Mucosa of rectum (tissue), 2 donors: ENCODE data around the gene MAPKAP1.
A peak's percentile ranks its signal among the peaks of the same experiment; 100 is the strongest.

Experiments
- H3K27ac ChIP-seq, 2 donors: one replicate each; pipeline ENCODE4 v1.7.0; 2013; ENCODE audit warnings: inconsistent platforms in 2 of 2, low read depth in 2 of 2, low read length in 2 of 2
- H3K27me3 ChIP-seq, 2 donors: one replicate each; pipeline ENCODE4 v1.7.0; 2013; ENCODE audit warnings: low read length in 2 of 2; ENCODE audit not compliant: control insufficient read depth in 2 of 2, insufficient read depth in 2 of 2
- H3K36me3 ChIP-seq, 2 donors: one replicate each; pipeline ENCODE4 v1.7.0; 2013; ENCODE audit warnings: low read length in 2 of 2; ENCODE audit not compliant: control insufficient read depth in 2 of 2, insufficient read depth in 2 of 2
- H3K4me1 ChIP-seq, 2 donors: one replicate each; pipeline ENCODE4 v1.7.0; 2013; ENCODE audit warnings: low read length in 2 of 2, mild to moderate bottlenecking in 1 of 2; ENCODE audit not compliant: control insufficient read depth in 2 of 2, insufficient read depth in 2 of 2
- H3K4me3 ChIP-seq, 2 donors: one replicate each; pipeline ENCODE4 v1.7.0; 2013; ENCODE audit warnings: low read length in 2 of 2
- H3K9ac ChIP-seq, 2 donors: one replicate each; pipeline ENCODE4 v1.7.0; 2013; ENCODE audit warnings: low read length in 2 of 2, low read depth in 1 of 2, mild to moderate bottlenecking in 1 of 2
- H3K9me3 ChIP-seq, 2 donors: one replicate each; pipeline ENCODE4 v1.7.0; 2013; ENCODE audit warnings: low read length in 2 of 2; ENCODE audit not compliant: control insufficient read depth in 2 of 2
- donor health status: healthy.
- donor health status: Normal muscosa, but diverticular disease.

The MAPKAP1 gene

GRCh38 chr9:125411171-125411756, 295.7 kb downstream of the MAPKAP1 start:
- Histone ChIP-seq H3K27ac (no peak overlapping the region), H3K9ac (no peak overlapping the region), H3K36me3 (no peaks in the 10 kb centered on the region), H3K4me3 (no peak overlapping the region), H3K27me3 (peaks cover 6 to 17% of the 10 kb centered on the region in 2 donors), H3K9me3 (no peaks in the 10 kb centered on the region), H3K4me1 (peaks cover 3 to 7% of the 10 kb centered on the region in 2 donors)

DNA sequence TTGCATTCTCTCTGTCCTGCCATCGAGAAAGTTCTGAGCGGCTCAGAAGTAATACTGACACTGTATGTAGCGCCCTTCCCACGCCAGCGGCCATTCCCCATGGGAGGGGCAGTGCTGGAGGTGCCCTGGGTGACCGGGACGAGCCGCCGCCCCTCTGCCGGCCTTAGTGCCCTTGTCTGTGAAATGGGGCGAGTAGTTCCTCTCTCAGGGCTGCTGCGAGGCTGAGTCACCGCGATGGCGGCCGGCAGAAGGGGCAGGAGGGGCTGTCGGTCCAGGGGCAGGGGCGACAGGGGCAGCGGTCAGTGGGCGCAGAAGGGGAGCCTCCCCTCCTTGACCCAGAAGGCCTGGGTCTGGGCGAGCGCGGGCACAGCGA, 296.5 kb downstream of the MAPKAP1 start:
- no peaks in the 10 kb centered on the region for H3K36me3 ChIP-seq
- no peak overlapping the region for H3K9ac ChIP-seq
- peaks cover 6 to 17% of the 10 kb centered on the region in 2 donors for H3K27me3 ChIP-seq
- H3K4me3 ChIP-seq: no peak overlapping the region
- H3K4me1 ChIP-seq: peaks cover 3 to 7% of the 10 kb centered on the region in 2 donors
- no peaks in the 10 kb centered on the region for H3K9me3 ChIP-seq
- no peak overlapping the region for H3K27ac ChIP-seq

DNA sequence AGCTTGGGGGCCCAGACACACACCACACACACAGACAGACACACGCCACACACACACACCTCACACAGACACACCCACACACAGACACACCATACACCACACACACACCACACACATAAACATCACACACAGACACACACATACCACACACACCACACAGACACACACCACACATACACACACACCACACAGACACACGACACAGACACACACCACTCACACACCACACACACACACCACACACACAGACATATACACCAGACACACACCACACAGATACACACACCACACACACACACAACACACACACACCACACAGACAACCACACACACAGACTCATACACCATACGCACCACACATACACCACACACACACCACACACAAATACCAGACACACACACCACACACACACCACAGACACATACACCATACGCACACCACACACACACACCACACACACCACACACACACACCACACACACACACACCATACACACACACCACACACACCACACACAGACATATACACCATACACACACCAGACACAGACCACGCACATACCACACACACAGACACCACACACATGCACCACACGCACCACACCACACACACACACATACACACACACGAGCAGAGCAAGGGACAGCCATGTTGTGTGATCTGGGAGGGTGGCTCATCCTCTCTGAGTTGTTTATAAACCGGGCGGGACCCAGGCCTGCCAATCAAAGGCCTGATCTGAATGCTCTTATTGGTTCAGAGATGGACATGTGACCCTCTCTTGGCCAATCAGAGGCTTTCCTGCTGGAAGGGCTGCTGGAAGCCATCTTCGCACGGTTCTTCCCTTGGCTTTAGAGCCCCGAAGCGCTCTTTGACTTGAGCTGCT, 297.1 kb downstream of the MAPKAP1 start:
- H3K36me3 ChIP-seq: no peaks in the 10 kb centered on the region
- peaks cover 6 to 17% of the 10 kb centered on the region in 2 donors for H3K27me3 ChIP-seq
- peaks cover 3 to 7% of the 10 kb centered on the region in 2 donors for H3K4me1 ChIP-seq
- H3K27ac ChIP-seq: no peak overlapping the region
- H3K4me3 ChIP-seq: no peak overlapping the region
- H3K9me3 ChIP-seq: no peaks in the 10 kb centered on the region
- no peak overlapping the region for H3K9ac ChIP-seq

GRCh38 chr9:125409217-125409636, 297.8 kb downstream of the MAPKAP1 start:
- Histone ChIP-seq H3K27me3 (peaks cover 6 to 17% of the 10 kb centered on the region in 2 donors), H3K9ac (no peak overlapping the region), H3K4me3 (no peak overlapping the region), H3K4me1 (peaks cover 3 to 7% of the 10 kb centered on the region in 2 donors), H3K27ac (no peak overlapping the region), H3K36me3 (no peaks in the 10 kb centered on the region), H3K9me3 (no peaks in the 10 kb centered on the region)

DNA sequence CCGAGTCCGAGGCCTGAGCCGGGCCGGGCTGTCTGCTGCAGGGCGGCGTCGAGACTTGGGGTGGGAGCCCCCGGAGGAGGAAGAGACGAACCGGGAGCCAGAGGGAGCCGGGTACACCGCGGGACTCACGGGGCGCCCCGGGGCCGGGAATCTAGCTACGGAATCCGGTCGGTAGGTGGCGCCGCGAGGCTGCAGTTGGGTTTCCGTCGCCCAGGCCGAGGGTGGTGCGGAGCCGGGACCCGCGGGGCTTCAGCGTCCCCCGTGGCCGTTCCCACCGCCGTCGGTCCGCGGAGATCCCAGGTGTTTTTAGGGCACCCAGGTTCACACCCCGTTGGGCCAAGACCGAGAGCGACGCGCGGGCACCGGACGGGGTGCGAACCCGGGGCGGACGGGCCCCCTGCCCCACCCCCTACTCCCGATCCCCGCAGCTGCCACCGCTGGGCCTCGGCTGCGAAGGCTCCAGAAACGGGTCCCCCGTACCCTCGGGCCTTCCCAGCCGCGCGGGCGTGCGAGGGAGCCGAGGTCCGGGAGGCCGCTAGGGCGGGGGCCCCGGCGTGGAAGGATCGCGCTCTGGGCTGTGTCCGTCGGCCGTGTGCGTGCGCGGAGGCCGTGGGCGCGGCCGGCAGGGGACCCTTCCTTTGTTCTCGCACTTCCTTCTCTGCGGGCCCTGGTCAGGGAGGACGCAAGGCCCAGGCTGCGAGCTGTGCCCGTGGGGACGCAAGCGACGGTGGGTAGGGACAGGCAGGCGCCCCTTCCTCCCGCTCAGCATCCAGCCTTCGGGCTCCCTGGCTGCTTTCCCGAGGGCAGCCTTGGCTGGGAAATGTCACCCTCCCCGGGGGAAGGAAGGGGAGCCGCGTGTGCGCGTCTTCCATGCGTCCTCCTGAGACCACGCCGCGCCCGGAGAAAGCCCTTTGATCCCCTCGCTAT, 298.8 kb downstream of the MAPKAP1 start:
- H3K4me1 ChIP-seq: peaks cover 3 to 7% of the 10 kb centered on the region in 2 donors
- H3K4me3 ChIP-seq: peak overlapping the region; percentile 59 to 63
- H3K36me3 ChIP-seq: no peaks in the 10 kb centered on the region
- H3K9me3 ChIP-seq: no peaks in the 10 kb centered on the region
- H3K27ac ChIP-seq: peak overlapping the region in 1 of 2 donors; percentile 9
- H3K9ac ChIP-seq: peak overlapping the region in 1 of 2 donors; percentile 53
- H3K27me3 ChIP-seq: peaks cover 6 to 17% of the 10 kb centered on the region in 2 donors

DNA sequence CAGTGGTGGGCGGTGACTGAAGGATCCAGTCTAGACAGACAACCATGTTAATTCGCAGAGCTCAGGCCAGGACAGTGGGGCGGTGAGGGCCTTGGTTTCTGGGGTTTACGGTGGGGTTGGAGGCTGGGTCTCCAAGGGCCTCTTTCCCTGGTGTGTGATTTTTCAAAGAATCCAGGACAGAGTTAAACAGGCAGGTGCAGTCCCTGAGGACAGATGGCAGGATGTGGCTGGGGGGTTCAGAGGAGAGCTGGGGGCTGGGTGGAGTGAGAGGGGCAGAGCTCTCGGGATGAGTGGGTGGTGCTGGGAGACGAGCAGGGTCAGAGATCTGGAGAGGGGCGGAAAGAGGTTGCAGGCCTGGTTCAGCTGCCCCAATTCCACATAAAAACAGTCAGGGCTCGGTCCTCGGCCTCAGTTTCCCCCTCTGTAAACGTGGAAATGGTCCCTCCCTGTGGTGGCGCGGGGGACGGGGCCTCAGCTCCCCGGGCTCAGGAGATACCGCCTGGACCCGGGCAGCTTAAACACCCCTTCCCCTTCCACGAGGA, 299.5 kb downstream of the MAPKAP1 start:
- H3K27me3 ChIP-seq: peaks cover 6 to 17% of the 10 kb centered on the region in 2 donors
- no peaks in the 10 kb centered on the region for H3K9me3 ChIP-seq
- peaks cover 3 to 7% of the 10 kb centered on the region in 2 donors for H3K4me1 ChIP-seq
- peak overlapping the region; percentile 41 to 59 for H3K4me3 ChIP-seq
- no peak overlapping the region for H3K27ac ChIP-seq
- H3K9ac ChIP-seq: peak overlapping the region in 1 of 2 donors; percentile 53
- H3K36me3 ChIP-seq: no peaks in the 10 kb centered on the region

- Histone ChIP-seq H3K4me3 (no peak overlapping the region), H3K27me3 (peaks cover 6 to 17% of the 10 kb centered on the region in 2 donors), H3K9ac (no peak overlapping the region), H3K4me1 (peaks cover 3 to 7% of the 10 kb centered on the region in 2 donors), H3K9me3 (no peaks in the 10 kb centered on the region), H3K27ac (no peak overlapping the region), H3K36me3 (no peaks in the 10 kb centered on the region)
Measured at GRCh38 chr9:125406810-125407087, 300.3 kb downstream of the MAPKAP1 start.

DNA sequence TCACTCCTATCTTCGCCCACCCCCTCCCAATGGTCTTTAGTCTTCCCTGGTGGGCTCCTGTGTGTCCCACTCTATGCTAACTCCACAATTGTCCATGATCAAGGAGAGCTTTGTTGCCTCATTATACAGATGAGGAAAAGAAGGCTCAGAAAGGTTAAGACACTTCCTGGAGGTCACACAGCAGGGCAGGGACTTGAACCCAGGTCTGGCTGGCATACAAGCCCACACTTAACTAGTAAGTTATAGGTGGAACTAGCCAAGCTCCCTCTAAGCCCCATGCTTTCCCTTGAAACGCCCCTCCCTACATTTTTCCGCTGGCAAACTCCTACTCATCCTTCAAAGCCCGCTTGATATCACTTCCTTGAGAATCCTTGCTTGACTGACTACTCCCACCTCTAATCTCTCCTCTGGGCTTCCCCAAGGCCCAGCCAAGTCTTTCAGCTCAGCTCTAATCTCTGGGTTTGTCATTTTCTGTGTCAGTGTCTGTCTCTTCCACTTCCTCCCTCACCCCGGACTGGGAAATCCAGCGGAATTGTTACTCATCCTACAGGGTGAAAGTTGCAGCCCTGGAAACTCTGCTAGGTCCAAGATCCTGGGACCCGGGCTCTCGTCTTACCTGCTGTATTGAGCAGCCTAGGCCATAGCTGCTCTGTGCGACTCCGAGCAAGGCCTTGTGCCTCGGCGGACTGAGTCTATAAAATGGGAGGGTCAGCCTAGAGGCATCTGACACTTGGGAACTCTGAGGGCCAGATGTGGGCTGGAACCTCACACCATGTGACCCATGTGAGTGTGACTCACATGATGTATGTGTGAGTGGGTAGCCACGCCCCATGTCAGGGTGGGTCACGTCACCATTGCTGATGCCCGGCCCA, 300.8 kb downstream of the MAPKAP1 start:
- no peak overlapping the region for H3K9ac ChIP-seq
- peaks cover 3 to 7% of the 10 kb centered on the region in 2 donors for H3K4me1 ChIP-seq
- H3K4me3 ChIP-seq: no peak overlapping the region
- peaks cover 6 to 17% of the 10 kb centered on the region in 2 donors for H3K27me3 ChIP-seq
- H3K36me3 ChIP-seq: no peaks in the 10 kb centered on the region
- no peak overlapping the region for H3K27ac ChIP-seq
- no peaks in the 10 kb centered on the region for H3K9me3 ChIP-seq

DNA sequence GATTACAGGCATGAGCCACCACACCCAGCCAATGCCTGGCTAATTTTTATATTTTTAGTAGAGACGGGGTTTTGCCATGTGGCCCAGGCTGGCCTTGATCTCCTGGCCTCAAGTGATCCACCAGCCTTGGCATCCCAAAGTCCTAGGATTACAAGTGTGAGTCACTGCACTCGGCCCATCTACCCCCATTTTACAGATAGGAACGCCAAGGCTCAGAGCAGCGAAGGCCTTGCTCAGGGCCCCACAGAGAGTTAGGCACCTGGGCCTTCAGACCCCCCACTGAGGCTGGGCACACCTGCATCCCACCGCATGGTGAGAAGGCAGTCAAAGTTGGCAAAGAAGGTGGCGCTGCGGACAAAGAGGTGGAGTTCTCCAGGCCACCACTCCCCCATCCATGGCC, 302.3 kb downstream of the MAPKAP1 start:
- H3K4me3 ChIP-seq: no peak overlapping the region
- no peaks in the 10 kb centered on the region for H3K9me3 ChIP-seq
- peaks cover 5 to 17% of the 10 kb centered on the region in 2 donors for H3K27me3 ChIP-seq
- H3K4me1 ChIP-seq: peaks cover 3 to 7% of the 10 kb centered on the region in 2 donors
- H3K27ac ChIP-seq: no peak overlapping the region
- H3K36me3 ChIP-seq: no peaks in the 10 kb centered on the region
- H3K9ac ChIP-seq: no peak overlapping the region
